ENCODE measurements around the gene COLEC11.

The COLEC11 gene

GRCh38 chr2:3585261-3586109 lies 9.4 kb upstream of the COLEC11 start:
- no peak for DNase-seq (ENCODE audit: low spot score)

GRCh38 chr2:3586220-3586619 lies 8.7 kb upstream of the COLEC11 start:
- DNase-seq (ENCODE audit: low spot score): no peak

GRCh38 chr2:3587021-3587420 lies 7.9 kb upstream of the COLEC11 start:
- no peak for DNase-seq (ENCODE audit: low spot score)

- no peak for DNase-seq (ENCODE audit: low spot score)
These were observed 7.5 kb upstream of the COLEC11 start for GRCh38 chr2:3587432-3587831.

- DNase-seq (ENCODE audit: low spot score): no peak
These were observed 6.8 kb upstream of the COLEC11 start for GRCh38 chr2:3588084-3588483.

GRCh38 chr2:3589086-3589485 lies 5.8 kb upstream of the COLEC11 start:
- DNase-seq (ENCODE audit: low spot score): no peak

- peak; percentile 12 for DNase-seq (ENCODE audit: low spot score)
These were observed 492 bp downstream of the COLEC11 start for GRCh38 chr2:3595404-3595803.

GRCh38 chr2:3595985-3596384 lies 1.1 kb downstream of the COLEC11 start:
- DNase-seq (ENCODE audit: low spot score): no peak

GRCh38 chr2:3596901-3597417 lies 2.0 kb downstream of the COLEC11 start:
- DNase-seq (ENCODE audit: low spot score): no peak

GRCh38 chr2:3597567-3597966 lies 2.7 kb downstream of the COLEC11 start:
- no peak for DNase-seq (ENCODE audit: low spot score)

GRCh38 chr2:3598197-3598910 lies 3.4 kb downstream of the COLEC11 start:
- no peak for DNase-seq (ENCODE audit: low spot score)

- DNase-seq (ENCODE audit: low spot score): peak; percentile 29
These were observed 4.3 kb downstream of the COLEC11 start for GRCh38 chr2:3598912-3599854.

GRCh38 chr2:3600256-3600855 lies 5.4 kb downstream of the COLEC11 start:
- no peak for DNase-seq (ENCODE audit: low spot score)

- no peak for DNase-seq (ENCODE audit: low spot score)
These were observed 6.8 kb downstream of the COLEC11 start for GRCh38 chr2:3601561-3602271.

- DNase-seq (ENCODE audit: low spot score): peak; percentile 13
These were observed 7.8 kb downstream of the COLEC11 start for GRCh38 chr2:3602553-3603339.

- peak; percentile 6 for DNase-seq (ENCODE audit: low spot score)
These were observed 8.8 kb downstream of the COLEC11 start for GRCh38 chr2:3603536-3604206.

GRCh38 chr2:3604207-3604877 lies 9.4 kb downstream of the COLEC11 start:
- DNase-seq (ENCODE audit: low spot score): peak; percentile 14

GRCh38 chr2:3604991-3605961 lies 10.4 kb downstream of the COLEC11 start:
- DNase-seq (ENCODE audit: low spot score): peak; percentile 78
